NCI-H2171 (cell line): ENCODE data around the gene CAPN10.

Source experiments
- DNase-seq: peaks from one replicate; lab custom pipeline; 2025; lab: John Stamatoyannopoulos, UW

The CAPN10 gene

GRCh38 chr2:240638512-240639160 lies 52.1 kb downstream of the CAPN10 start:
- DNase-seq, result no peak

- no peak for DNase-seq
Measured at GRCh38 chr2:240639566-240639965, 53.0 kb downstream of the CAPN10 start.

GRCh38 chr2:240640939-240641338 lies 54.4 kb downstream of the CAPN10 start:
- DNase-seq, result no peak

- DNase-seq, result no peak
Measured at GRCh38 chr2:240642061-240642805, 55.7 kb downstream of the CAPN10 start.

- no peak for DNase-seq
Measured at GRCh38 chr2:240642806-240643092, 56.2 kb downstream of the CAPN10 start.

GRCh38 chr2:240643093-240643810 lies 56.7 kb downstream of the CAPN10 start:
- no peak for DNase-seq

GRCh38 chr2:240643811-240644150 lies 57.2 kb downstream of the CAPN10 start:
- no peak for DNase-seq

GRCh38 chr2:240644171-240644651 lies 57.7 kb downstream of the CAPN10 start:
- no peak for DNase-seq

GRCh38 chr2:240644859-240645301 lies 58.3 kb downstream of the CAPN10 start:
- no peak for DNase-seq

- no peak for DNase-seq
Measured at GRCh38 chr2:240645346-240645745, 58.8 kb downstream of the CAPN10 start.

GRCh38 chr2:240645801-240646175 lies 59.3 kb downstream of the CAPN10 start:
- DNase-seq, result no peak

- no peak for DNase-seq
Measured at GRCh38 chr2:240646176-240646899, 59.8 kb downstream of the CAPN10 start.

- DNase-seq, result no peak
Measured at GRCh38 chr2:240646900-240647502, 60.5 kb downstream of the CAPN10 start.

- no peak for DNase-seq
Measured at GRCh38 chr2:240647503-240648154, 61.1 kb downstream of the CAPN10 start.

- no peak for DNase-seq
Measured at GRCh38 chr2:240648155-240648649, 61.7 kb downstream of the CAPN10 start.
